ENCODE data around the gene MAN2B2.

DNA sequence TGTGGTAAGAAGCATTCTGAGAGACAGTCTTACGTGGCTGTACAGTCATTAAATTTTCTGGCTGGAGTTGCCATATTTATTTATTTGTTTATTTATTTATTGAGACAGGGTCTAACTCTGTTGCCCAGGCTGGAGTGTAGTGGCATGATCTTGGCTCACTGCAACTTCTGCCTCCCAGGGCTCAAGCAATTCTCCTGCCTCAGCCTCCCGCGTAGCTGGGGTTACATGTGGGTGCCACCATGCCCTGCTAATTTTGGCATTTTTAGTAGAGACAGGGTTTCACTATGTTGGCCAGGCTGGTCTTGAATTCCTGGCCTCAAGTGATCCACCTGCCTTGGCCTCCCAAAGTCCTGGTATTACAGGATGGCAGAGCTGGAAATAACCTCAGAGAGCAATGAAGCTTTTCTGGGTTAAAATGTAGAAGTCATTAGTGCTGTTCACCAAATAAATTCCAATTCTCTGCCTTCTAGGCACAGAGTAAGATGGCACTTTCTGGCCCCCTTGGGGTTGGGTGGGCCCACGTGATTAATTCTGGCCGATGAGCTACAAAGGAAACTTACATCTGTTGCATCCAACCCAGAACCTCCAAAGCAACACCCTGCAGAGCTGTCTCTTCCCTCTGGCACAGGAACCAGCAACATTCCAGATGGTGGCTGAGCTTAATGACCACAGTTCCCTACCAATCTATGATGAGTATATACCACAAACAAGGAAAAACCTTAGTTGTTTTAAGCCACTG lies 70.0 kb downstream of the MAN2B2 start:
- TF ChIP-seq CTCF (IDR thresholded peaks at IDR 0.05) (no peak), POLR2AphosphoS5 (IDR thresholded peaks at IDR 0.05) (no peak), POLR2A (IDR thresholded peaks at IDR 0.05; ENCODE audit: low read depth) (no peak)
